Measurements from ENCODE around the gene PIK3C2G. TPM values are rescaled to one million over a fixed set of nuclear protein-coding genes. Genes with fewer than 3 reads are reported as not detected.

PIK3C2G gene
- total RNA-seq, 1 donor from 2014 or later, result not detected

GRCh38 chr12:18320036-18320617, 58.8 kb downstream of the PIK3C2G start:
- peak; percentile 79 for DNase-seq (ENCODE audit: low spot score)
- Histone ChIP-seq H3K4me1 (no peaks in the 10 kb centered on the region), H3K4me3 (no peak overlapping the region), H3K36me3 (no peaks in the 10 kb centered on the region), H2AFZ (replicated peaks) (no peak overlapping the region), H3K9me3 (ENCODE audit: low read depth) (no peaks in the 10 kb centered on the region), H3K4me2 (no peak overlapping the region), H4K20me1 (ENCODE audit: low read depth) (no peaks in the 10 kb centered on the region), H3F3A (ENCODE audit: low read depth) (no peaks in the 10 kb centered on the region), H3K9ac (no peak overlapping the region), H3K79me2 (ENCODE audit: low read depth) (no peaks in the 10 kb centered on the region), H3K27me3 (no peaks in the 10 kb centered on the region), H3K27ac (no peak overlapping the region)
- Mint-ChIP-seq H3K4me1 (no peaks in the 10 kb centered on the region), H3K36me3 (no peaks in the 10 kb centered on the region), H3K27me3 (ENCODE audit: insufficient read depth, low read depth) (peaks cover 2% of the 10 kb centered on the region), H3K4me3 (no peak overlapping the region), H3K9me3 (no peaks in the 10 kb centered on the region), H3K27ac (no peak overlapping the region)
- TF ChIP-seq EZH2 (IDR thresholded peaks at IDR 0.05), result no peak
- TF ChIP-seq EZH2phosphoT487 (IDR thresholded peaks at IDR 0.05), result no peak
- TF ChIP-seq CTCF (IDR thresholded peaks at IDR 0.05), result peak; percentile 64

GRCh38 chr12:18320976-18321375, 59.7 kb downstream of the PIK3C2G start:
- no peaks in the 10 kb centered on the region for H3K36me3 Mint-ChIP-seq
- Histone ChIP-seq H3K27me3 (no peaks in the 10 kb centered on the region), H4K20me1 (ENCODE audit: low read depth) (no peaks in the 10 kb centered on the region), H3K27ac (no peak overlapping the region), H3K9me3 (ENCODE audit: low read depth) (no peaks in the 10 kb centered on the region), H3K36me3 (no peaks in the 10 kb centered on the region), H3K79me2 (ENCODE audit: low read depth) (no peaks in the 10 kb centered on the region), H3K4me2 (no peak overlapping the region), H3K4me1 (no peaks in the 10 kb centered on the region), H3F3A (ENCODE audit: low read depth) (no peaks in the 10 kb centered on the region), H2AFZ (replicated peaks) (no peak overlapping the region), H3K4me3 (no peak overlapping the region), H3K9ac (no peak overlapping the region)
- H3K27ac Mint-ChIP-seq, result no peak overlapping the region
- H3K9me3 Mint-ChIP-seq, result no peaks in the 10 kb centered on the region
- no peak for TF ChIP-seq EZH2phosphoT487 (IDR thresholded peaks at IDR 0.05)
- TF ChIP-seq EZH2 (IDR thresholded peaks at IDR 0.05), result no peak
- TF ChIP-seq CTCF (IDR thresholded peaks at IDR 0.05), result no peak
- H3K4me3 Mint-ChIP-seq, result no peak overlapping the region
- H3K4me1 Mint-ChIP-seq, result no peaks in the 10 kb centered on the region
- peaks cover 2% of the 10 kb centered on the region for H3K27me3 Mint-ChIP-seq (ENCODE audit: insufficient read depth, low read depth)
- DNase-seq (ENCODE audit: low spot score), result no peak

DNA sequence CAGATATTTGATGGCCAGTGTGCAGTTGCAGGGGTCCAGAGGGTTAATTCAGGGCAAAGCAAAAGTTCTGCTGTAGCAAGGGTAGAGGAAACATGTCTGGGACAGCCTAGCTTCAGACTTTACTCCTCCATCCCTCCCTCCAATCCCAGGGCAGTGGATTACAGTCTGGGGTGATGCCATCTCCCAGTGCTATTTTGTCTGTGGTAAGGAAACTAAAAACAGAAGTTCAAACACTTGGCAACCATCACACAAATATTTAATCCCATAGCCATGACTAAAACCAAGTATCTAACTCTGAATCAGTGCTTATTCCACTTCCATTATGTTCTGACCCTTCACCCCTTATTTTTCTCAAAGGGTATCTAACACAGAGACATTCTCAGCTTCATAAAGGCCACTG, 61.8 kb downstream of the PIK3C2G start:
- no peaks in the 10 kb centered on the region for H3K79me2 ChIP-seq (ENCODE audit: low read depth)
- H3K4me2 ChIP-seq, result no peak overlapping the region
- Mint-ChIP-seq H3K27ac (no peak overlapping the region), H3K4me3 (no peak overlapping the region), H3K36me3 (no peaks in the 10 kb centered on the region), H3K27me3 (ENCODE audit: insufficient read depth, low read depth) (peaks cover 2% of the 10 kb centered on the region), H3K9me3 (no peaks in the 10 kb centered on the region), H3K4me1 (no peaks in the 10 kb centered on the region)
- TF ChIP-seq EZH2 (IDR thresholded peaks at IDR 0.05), result no peak
- no peak for TF ChIP-seq EZH2phosphoT487 (IDR thresholded peaks at IDR 0.05)
- TF ChIP-seq CTCF (IDR thresholded peaks at IDR 0.05), result no peak
- no peaks in the 10 kb centered on the region for H3K9me3 ChIP-seq (ENCODE audit: low read depth)
- H2AFZ ChIP-seq (replicated peaks), result peak overlapping the region; percentile 60
- no peak overlapping the region for H3K4me3 ChIP-seq
- H3K9ac ChIP-seq, result no peak overlapping the region
- H3F3A ChIP-seq (ENCODE audit: low read depth), result no peaks in the 10 kb centered on the region
- no peaks in the 10 kb centered on the region for H3K36me3 ChIP-seq
- DNase-seq (ENCODE audit: low spot score), result no peak
- no peaks in the 10 kb centered on the region for H3K4me1 ChIP-seq
- H3K27ac ChIP-seq, result no peak overlapping the region
- H3K27me3 ChIP-seq, result no peaks in the 10 kb centered on the region
- no peaks in the 10 kb centered on the region for H4K20me1 ChIP-seq (ENCODE audit: low read depth)
